ENCODE data around the gene RAB8B. TPM values are rescaled to one million over a fixed set of nuclear protein-coding genes. Genes with fewer than 3 reads are reported as not detected.

RAB8B gene
- total and polyA plus RNA-seq, 9 of the 15 experiments (the other 6 are each of a cell fraction or from before 2014, with no cell fraction given): 7.8 to 32.1 (median 24.2) TPM

GRCh38 chr15:63243776-63244175, 54.4 kb downstream of the RAB8B start (continued):
- TF ChIP-seq ZNF398 (CRISPR knock-in tag; IDR thresholded peaks at IDR 0.05): no peak
- no peak for TF ChIP-seq RFX1 (IDR thresholded peaks at IDR 0.05)
- TF ChIP-seq SREBF2 (CRISPR knock-in tag; IDR thresholded peaks at IDR 0.05): no peak
- peak; percentile 27 for TF ChIP-seq DACH1 (IDR thresholded peaks at IDR 0.05; ENCODE audit: partially characterized antibody)
- TF ChIP-seq TEAD2 (tag; IDR thresholded peaks at IDR 0.05): no peak
- no peak for TF ChIP-seq MGA (IDR thresholded peaks at IDR 0.05)
- no peak for TF ChIP-seq CHD1 (IDR thresholded peaks at IDR 0.05; ENCODE audit: low read length)
- TF ChIP-seq SIRT6 (IDR thresholded peaks at IDR 0.05; ENCODE audit: low read depth, low read length): no peak
- no peak for TF ChIP-seq CREM (IDR thresholded peaks at IDR 0.05; ENCODE audit: low read depth)
- no peak for TF ChIP-seq C11orf30 (IDR thresholded peaks at IDR 0.05; ENCODE audit: low read depth)
- no peak for TF ChIP-seq ZBTB12 (CRISPR knock-in tag; IDR thresholded peaks at IDR 0.05)
- peak; percentile 91; the same call in 1 of the 2 replicates for TF ChIP-seq SPI1 (IDR thresholded peaks at IDR 0.05; ENCODE audit: borderline replicate concordance, low read depth, low read length)
- no peak for TF ChIP-seq ARHGAP35 (IDR thresholded peaks at IDR 0.05; ENCODE audit: partially characterized antibody)
- no peak for TF ChIP-seq CBFA2T2 (conservative IDR thresholded peaks at IDR 0.05)
- no peak for TF ChIP-seq STAT5A (IDR thresholded peaks at IDR 0.05; ENCODE audit: borderline replicate concordance, low read length)
- TF ChIP-seq MXI1 (IDR thresholded peaks at IDR 0.05; ENCODE audit: low read depth, low read length): no peak
- TF ChIP-seq ZBTB17 (CRISPR knock-in tag; IDR thresholded peaks at IDR 0.05): no peak
